GM19043 (cell line): Measurements from ENCODE around the gene SEL1L.
A peak's percentile ranks its signal among the peaks of the same experiment; 100 is the strongest.
"Not testable (repeated sequence)": the region's sequence is repeated elsewhere in the genome, so short reads cannot be mapped to it uniquely, and the experiment has no call there.

ENCODE experiments used
- ATAC-seq: cut with Tn5 transposase; IDR thresholded peaks from one replicate; pipeline ENCODE4 v1.9.1; 2021; ENCODE audit warnings: low read depth; ENCODE audit not compliant: unreplicated experiment

SEL1L gene

GRCh38 chr14:81533536-81534343 is at the start of gene SEL1L:
Gene SEL1L, minus strand, starts transcription at chr14:81533853. Its CDS starts 109 bp downstream, at chr14:81533744.
- ATAC-seq, result peak; percentile 87

- no peak for ATAC-seq
These were observed 48.8 kb upstream of the SEL1L start for GRCh38 chr14:81582420-81582819.

- no peak for ATAC-seq
These were observed 45.5 kb upstream of the SEL1L start for GRCh38 chr14:81579115-81579514.

- no peak for ATAC-seq
These were observed 37.8 kb upstream of the SEL1L start for GRCh38 chr14:81571437-81571836.

GRCh38 chr14:81567302-81567701 is 33.6 kb upstream of the SEL1L start:
- no peak for ATAC-seq

GRCh38 chr14:81565441-81566290 is 32.0 kb upstream of the SEL1L start:
- peak; percentile 79 for ATAC-seq

- ATAC-seq, result no peak
These were observed 29.2 kb upstream of the SEL1L start for GRCh38 chr14:81562818-81563217.

- ATAC-seq, result no peak
These were observed 27.6 kb upstream of the SEL1L start for GRCh38 chr14:81561084-81561775.

- no peak for ATAC-seq
These were observed 25.7 kb upstream of the SEL1L start for GRCh38 chr14:81559385-81559784.

GRCh38 chr14:81557146-81557545 is 23.5 kb upstream of the SEL1L start:
- ATAC-seq, result no peak

- ATAC-seq, result no peak
These were observed 22.0 kb upstream of the SEL1L start for GRCh38 chr14:81555684-81556083.

GRCh38 chr14:81555051-81555450 is 21.4 kb upstream of the SEL1L start:
- ATAC-seq, result no peak

- ATAC-seq, result no peak
These were observed 17.8 kb upstream of the SEL1L start for GRCh38 chr14:81551471-81551870.

GRCh38 chr14:81550001-81550637 is 16.5 kb upstream of the SEL1L start:
- ATAC-seq, result peak; percentile 84

- ATAC-seq, result not testable (repeated sequence)
These were observed 7.6 kb upstream of the SEL1L start for GRCh38 chr14:81541206-81541605.

GRCh38 chr14:81537193-81537592 is 3.5 kb upstream of the SEL1L start:
- ATAC-seq, result no peak

- ATAC-seq, result no peak
These were observed 2.7 kb upstream of the SEL1L start for GRCh38 chr14:81536241-81536771.

GRCh38 chr14:81535396-81536164 is 1.9 kb upstream of the SEL1L start:
- ATAC-seq, result peak; percentile 16

GRCh38 chr14:81534510-81535074 is 939 bp upstream of the SEL1L start:
- no peak for ATAC-seq
